Coronary artery (tissue), 2 donors: ENCODE measurements around the gene OR1E1.
"Not testable (repeated sequence)": the region's sequence is repeated elsewhere in the genome, so short reads cannot be mapped to it uniquely, and the experiment has no call there.

Experiments used
- DNase-seq: peaks from one replicate; pipeline ENCODE4 v3.0.0-alpha.2; 2017; ENCODE audit warnings: low spot score
- H3K27ac ChIP-seq, 2 donors: fragments of 200-600 bp; sonication (generic); one replicate each; pipeline ENCODE4 v1.5.1; 2016 to 2019
- H3K4me3 ChIP-seq: fragments of 200-600 bp; sonication (generic); 2 replicates; pipeline ENCODE4 v1.5.1; 2016; ENCODE audit warnings: mild to moderate bottlenecking, moderate library complexity
- TF ChIP-seq, protein P1 (sequence below): fragments of 200-600 bp; sonication (generic); IDR thresholded peaks from one replicate; pipeline ENCODE4 v1.5.1; 2019; ENCODE audit warnings: antibody characterized with exemption

OR1E1 gene

DNA sequence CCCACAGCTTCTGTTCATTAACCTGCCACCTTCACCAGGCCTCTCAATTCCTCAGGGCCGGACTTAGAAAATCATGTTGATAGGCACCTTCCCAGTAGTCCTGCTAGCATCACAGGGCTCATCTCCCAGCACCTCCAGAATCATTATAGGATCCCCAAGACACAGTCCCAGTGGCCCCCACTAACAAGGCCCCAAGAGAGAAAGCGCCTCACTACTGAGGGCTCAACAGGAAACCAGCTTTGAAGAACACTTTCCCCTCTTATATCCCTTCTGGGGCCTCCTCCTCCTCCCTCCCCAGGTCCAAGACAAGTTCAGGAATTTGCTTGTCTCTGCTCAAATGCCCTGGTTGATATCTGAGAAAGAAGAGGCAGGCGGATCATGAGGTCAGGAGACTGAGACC is 12.9 kb upstream of the OR1E1 start, which contains the start of gene OR3A3:
OR3A3 (plus strand) TSS at position 301 of the 400 bp plus-strand sequence.
- H3K27ac ChIP-seq, result no peak within 1 kb of the TSS
- no peak for DNase-seq
- TF ChIP-seq, protein P1, sequence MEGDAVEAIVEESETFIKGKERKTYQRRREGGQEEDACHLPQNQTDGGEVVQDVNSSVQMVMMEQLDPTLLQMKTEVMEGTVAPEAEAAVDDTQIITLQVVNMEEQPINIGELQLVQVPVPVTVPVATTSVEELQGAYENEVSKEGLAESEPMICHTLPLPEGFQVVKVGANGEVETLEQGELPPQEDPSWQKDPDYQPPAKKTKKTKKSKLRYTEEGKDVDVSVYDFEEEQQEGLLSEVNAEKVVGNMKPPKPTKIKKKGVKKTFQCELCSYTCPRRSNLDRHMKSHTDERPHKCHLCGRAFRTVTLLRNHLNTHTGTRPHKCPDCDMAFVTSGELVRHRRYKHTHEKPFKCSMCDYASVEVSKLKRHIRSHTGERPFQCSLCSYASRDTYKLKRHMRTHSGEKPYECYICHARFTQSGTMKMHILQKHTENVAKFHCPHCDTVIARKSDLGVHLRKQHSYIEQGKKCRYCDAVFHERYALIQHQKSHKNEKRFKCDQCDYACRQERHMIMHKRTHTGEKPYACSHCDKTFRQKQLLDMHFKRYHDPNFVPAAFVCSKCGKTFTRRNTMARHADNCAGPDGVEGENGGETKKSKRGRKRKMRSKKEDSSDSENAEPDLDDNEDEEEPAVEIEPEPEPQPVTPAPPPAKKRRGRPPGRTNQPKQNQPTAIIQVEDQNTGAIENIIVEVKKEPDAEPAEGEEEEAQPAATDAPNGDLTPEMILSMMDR, result no peak
- no peak within 1 kb of the TSS for H3K4me3 ChIP-seq

DNA sequence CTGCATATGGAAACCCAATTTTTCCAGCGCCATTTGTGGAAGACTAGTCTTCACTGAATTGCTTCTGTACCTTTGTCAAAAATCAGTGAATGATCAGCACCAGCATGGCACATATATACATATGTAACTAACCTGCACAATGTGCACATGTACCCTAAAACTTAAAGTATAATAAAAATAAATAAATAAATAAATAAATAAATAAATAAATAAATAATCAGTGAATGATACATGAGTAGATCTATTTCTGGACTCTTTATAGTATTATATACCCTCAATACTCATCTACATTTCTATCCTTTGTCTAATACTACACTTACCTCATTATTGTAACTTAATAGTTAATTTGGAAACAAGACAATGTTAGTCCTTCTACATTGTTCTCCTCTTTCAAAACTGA is 5.6 kb upstream of the OR1E1 start:
- not testable (repeated sequence) for H3K4me3 ChIP-seq, H3K27ac ChIP-seq, DNase-seq

DNA sequence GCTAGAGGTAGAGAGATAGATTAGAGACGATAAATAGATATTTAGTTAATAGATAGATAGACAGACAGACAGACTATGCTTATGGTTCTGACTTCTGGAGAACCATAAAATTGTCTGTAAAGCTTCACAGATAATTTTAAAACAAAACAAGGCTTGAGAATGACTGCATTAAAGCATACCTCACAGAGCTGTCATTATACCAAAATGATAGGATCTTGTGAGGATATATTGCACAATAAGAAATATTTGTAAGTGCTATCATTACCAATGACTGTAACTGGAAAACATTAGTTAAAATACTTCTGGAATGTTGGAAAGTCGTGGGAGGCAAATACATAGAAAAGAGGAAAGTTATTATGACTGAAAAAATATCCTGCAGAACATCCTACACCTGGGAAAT is 3.6 kb upstream of the OR1E1 start:
- Histone ChIP-seq H3K27ac (no peak overlapping the region), H3K4me3 (no peak overlapping the region)
- TF ChIP-seq, protein P1, result no peak
- no peak for DNase-seq

DNA sequence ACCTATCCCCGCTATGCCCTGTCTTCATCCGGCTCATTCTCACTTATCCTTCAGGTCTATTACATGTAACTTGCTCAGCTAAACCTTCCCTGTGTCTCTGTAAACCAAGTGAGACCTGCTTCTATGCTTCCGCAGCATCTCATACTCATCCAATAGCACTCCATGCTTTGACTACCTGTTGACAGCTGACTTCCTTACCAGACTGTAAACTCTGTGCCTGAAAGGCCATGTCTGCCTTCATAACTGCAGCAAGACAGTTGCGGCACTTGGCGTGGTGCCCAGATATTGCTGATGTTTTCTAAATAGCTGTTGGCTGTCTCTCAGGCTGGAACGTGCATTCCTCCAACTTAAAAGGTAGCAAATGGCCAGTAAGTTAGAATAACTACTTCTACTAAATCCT is 1.8 kb upstream of the OR1E1 start:
- no peak overlapping the region for H3K4me3 ChIP-seq
- no peak for DNase-seq
- H3K27ac ChIP-seq, result no peak overlapping the region
- TF ChIP-seq, protein P1, result no peak

DNA sequence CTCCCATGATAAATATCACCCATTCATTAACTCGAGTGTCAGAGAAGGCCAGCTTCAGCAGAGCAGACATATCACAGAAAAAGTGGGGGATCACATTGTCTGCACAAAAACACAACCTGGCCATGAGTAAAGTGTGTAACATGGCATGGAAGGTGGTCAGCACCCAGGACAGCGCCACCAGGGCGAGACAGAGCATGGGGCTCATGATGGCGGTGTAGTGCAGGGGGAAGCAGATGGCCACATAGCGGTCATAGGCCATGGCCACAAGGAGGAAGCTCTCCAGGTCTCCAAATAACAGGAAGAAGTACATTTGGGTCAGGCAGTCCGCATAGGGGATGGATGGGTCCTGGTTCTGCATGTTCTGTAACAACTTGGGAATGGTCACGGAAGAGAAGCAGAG is 409 bp downstream of the OR1E1 start:
- not testable (repeated sequence) for DNase-seq, H3K4me3 ChIP-seq, H3K27ac ChIP-seq

DNA sequence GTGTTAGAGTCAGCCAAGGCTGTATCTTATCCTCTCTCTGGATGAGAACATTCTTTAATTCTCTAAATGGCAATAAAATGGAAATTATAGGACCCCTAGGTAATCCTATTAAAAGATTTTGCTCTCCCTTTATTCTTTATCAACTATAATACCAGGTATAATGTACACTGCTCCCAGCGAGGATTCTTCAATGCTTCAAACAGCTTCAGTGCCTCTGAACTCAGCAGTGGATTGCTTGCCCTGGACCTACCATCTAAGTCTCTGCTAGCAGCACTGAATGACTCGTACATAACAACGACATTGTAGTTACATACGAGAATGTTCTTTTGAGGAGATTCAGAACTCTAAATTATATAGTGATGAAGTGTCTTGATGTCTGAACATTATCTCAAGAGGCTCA is 8.4 kb downstream of the OR1E1 start:
- DNase-seq, result no peak
- H3K27ac ChIP-seq, result no peak overlapping the region
- TF ChIP-seq, protein P1, result no peak
- no peak overlapping the region for H3K4me3 ChIP-seq

DNA sequence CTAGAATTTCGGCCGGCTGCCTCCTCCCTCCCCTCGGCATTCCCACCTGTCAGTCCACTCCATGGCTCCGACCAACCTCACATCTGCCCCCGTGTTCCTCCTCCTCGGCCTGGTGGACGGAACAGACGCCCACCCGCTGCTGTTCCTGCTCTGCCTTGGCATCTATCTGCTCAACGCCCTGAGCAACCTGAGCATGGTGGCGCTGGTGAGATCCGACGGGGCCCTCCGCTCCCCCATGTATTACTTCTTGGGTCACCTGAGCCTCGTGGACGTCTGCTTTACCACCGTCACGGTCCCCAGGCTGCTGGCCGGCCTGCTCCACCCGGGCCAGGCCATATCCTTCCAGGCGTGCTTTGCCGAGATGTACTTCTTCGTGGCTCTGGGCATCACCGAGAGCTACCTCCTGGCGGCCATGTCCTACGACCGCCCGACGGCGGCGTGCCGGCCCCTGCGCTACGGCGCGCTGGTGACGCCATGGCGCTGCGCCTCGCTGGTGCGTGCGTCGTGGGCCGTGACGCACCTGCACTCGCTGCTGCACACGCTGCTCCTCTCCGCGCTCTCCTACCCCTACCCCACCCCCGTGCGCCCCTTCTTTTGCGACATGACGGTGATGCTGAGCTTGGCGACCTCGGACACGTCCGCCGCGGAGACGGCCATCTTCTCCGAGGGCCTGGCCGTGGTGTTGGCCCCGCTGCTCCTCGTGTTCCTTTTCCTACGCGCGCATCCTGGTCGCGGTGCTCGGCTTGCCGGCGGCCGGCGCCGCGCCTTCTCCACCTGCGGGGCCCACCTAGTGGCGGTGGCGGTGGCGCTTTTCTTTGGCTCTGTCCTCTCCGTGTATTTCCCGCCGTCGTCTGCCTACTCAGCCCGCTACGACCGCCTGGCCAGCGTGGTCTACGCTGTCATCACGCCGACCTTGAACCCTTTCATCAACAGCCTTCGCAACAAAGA is 12.1 kb downstream of the OR1E1 start, which contains the start of gene OR3A2:
OR3A2 (minus strand) TSS at position 440 of the 948 bp plus-strand sequence.
- TF ChIP-seq, protein P1, result no peak
- DNase-seq, result no peak
- H3K4me3 ChIP-seq, result peak within 1 kb of the TSS; percentile 15

DNA sequence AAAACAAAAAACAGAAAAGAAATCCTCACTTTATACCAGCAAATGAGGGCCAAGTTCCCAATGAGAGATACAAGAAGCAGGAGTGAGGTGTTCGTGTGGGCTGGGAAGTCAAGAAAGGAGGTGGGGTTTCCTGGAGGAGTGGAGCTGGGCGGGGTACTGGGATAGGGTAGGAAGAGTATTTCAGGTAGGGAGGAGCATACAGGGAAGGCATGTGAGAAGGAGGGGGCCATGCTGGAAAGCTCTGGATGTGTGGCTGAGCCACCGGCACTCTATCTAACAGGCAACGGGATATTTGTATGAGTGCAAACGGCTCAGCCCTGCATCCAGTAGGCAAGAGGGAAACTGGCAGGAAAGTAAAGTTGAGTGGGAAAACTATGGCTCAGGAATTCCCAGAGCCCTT is 16.3 kb downstream of the OR1E1 start:
- Histone ChIP-seq H3K4me3 (no peak overlapping the region), H3K27ac (no peak overlapping the region)
- DNase-seq, result no peak
- TF ChIP-seq, protein P1, result no peak

More for the DNA sequence above, 12.1 kb downstream of the OR1E1 start, which contains the start of gene OR3A2:
- H3K27ac ChIP-seq, result no peak within 1 kb of the TSS
